ENCODE measurements around the gene AIMP1. TPM values are rescaled to one million over a fixed set of nuclear protein-coding genes. Genes with fewer than 3 reads are reported as not detected.

The AIMP1 gene
- total RNA-seq, 5 donors from 2014 or later (not counting 1 experiment from before 2014, with no cell fraction given), result 40.9 to 62.1 (median 45.5) TPM

GRCh38 chr4:106364282-106364681, 47.9 kb downstream of the AIMP1 start:
- Histone ChIP-seq H3K36me3 (ENCODE audit: control insufficient read depth in 2 of 2, extremely low read depth in 1 of 2, insufficient read depth in 1 of 2, low read length in 1 of 2) (no peaks in the 10 kb centered on the region), H3K4me3 (ENCODE audit: control insufficient read depth in 1 of 2, extremely low read depth in 1 of 2, low read length in 1 of 2) (no peak overlapping the region), H3K9me3 (no peaks in the 10 kb centered on the region), H3K4me1 (ENCODE audit: control insufficient read depth in 1 of 2, extremely low read depth in 1 of 2, insufficient read depth in 2 of 2, low read length in 2 of 2) (no peaks in the 10 kb centered on the region), H3K27ac (ENCODE audit: low read length) (no peak overlapping the region), H3K27me3 (replicated peaks in 1 of 2; ENCODE audit: control insufficient read depth in 2 of 2, extremely low read depth in 1 of 2, insufficient read depth in 2 of 2, low read length in 1 of 2) (peaks cover 0 to 4% of the 10 kb centered on the region in 2 experiments)
- Mint-ChIP-seq H3K4me3 (no peak overlapping the region), H3K27ac (no peak overlapping the region), H3K27me3 (peaks cover 10 to 21% of the 10 kb centered on the region in 2 donors), H3K4me1 (peaks cover 0 to under 1% (median 0%) of the 10 kb centered on the region in 3 donors), H3K9me3 (no peaks in the 10 kb centered on the region), H3K36me3 (no peaks in the 10 kb centered on the region)
- DNase-seq (no peak), ATAC-seq (replicated peaks in 1 of 4) (no peak)
- 83% methylated on average over 1 of the region's 1 CpG for WGBS (ENCODE audit: insufficient coverage)
- ChIA-PET CTCF (no interaction called here), POLR2A (no interaction called here)

GRCh38 chr4:106365613-106366012, 49.3 kb downstream of the AIMP1 start:
- Histone ChIP-seq H3K36me3 (ENCODE audit: control insufficient read depth in 2 of 2, extremely low read depth in 1 of 2, insufficient read depth in 1 of 2, low read length in 1 of 2) (no peaks in the 10 kb centered on the region), H3K9me3 (no peaks in the 10 kb centered on the region), H3K4me1 (ENCODE audit: control insufficient read depth in 1 of 2, extremely low read depth in 1 of 2, insufficient read depth in 2 of 2, low read length in 2 of 2) (no peaks in the 10 kb centered on the region), H3K27me3 (replicated peaks in 1 of 2; ENCODE audit: control insufficient read depth in 2 of 2, extremely low read depth in 1 of 2, insufficient read depth in 2 of 2, low read length in 1 of 2) (peaks cover 0 to 4% of the 10 kb centered on the region in 2 experiments), H3K27ac (ENCODE audit: low read length) (no peak overlapping the region), H3K4me3 (ENCODE audit: control insufficient read depth in 1 of 2, extremely low read depth in 1 of 2, low read length in 1 of 2) (no peak overlapping the region)
- no peaks in the 10 kb centered on the region for H3K9me3 Mint-ChIP-seq
- ChIA-PET POLR2A (interaction anchor here in 1 of 2 donors (0.7 kb wide), 1 partner anchor 1372 kb away, joined by 4 read pairs; no protein-coding TSS in a partner anchor), CTCF (no interaction called here)
- WGBS (ENCODE audit: insufficient coverage), result no CpG with 5 or more reads among the region's 1 CpG
- ATAC-seq (replicated peaks in 1 of 4) (no peak), DNase-seq (no peak)
- H3K27me3 Mint-ChIP-seq, result peaks cover 13 to 30% of the 10 kb centered on the region in 2 donors
- H3K4me3 Mint-ChIP-seq, result no peak overlapping the region
- H3K4me1 Mint-ChIP-seq, result peaks cover 0 to 3% (median 0%) of the 10 kb centered on the region in 3 donors
- no peaks in the 10 kb centered on the region for H3K36me3 Mint-ChIP-seq
- H3K27ac Mint-ChIP-seq, result no peak overlapping the region

DNA sequence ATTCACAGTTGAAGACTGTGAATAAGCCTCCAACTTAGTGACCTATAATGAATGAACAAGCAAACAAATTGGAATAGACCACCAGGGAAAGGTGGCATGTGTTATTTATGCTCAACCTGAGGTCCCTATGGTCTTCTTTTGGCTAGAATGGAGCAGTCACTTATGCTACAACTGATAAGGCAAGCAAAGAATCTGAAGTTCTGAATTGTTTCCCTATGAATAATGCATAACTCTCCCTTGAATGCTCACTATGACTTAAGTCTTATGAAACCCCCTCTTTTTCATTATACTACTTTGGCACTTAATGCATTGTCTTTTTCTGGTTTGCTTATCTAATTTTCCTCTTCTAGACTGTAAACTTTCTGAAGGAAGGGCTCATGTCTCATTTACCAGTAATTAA, 49.7 kb downstream of the AIMP1 start:
- H3K4me3 Mint-ChIP-seq, result no peak overlapping the region
- H3K36me3 Mint-ChIP-seq, result no peaks in the 10 kb centered on the region
- Histone ChIP-seq H3K27me3 (replicated peaks in 1 of 2; ENCODE audit: control insufficient read depth in 2 of 2, extremely low read depth in 1 of 2, insufficient read depth in 2 of 2, low read length in 1 of 2) (peaks cover 0 to 4% of the 10 kb centered on the region in 2 experiments), H3K27ac (ENCODE audit: low read length) (no peak overlapping the region), H3K36me3 (ENCODE audit: control insufficient read depth in 2 of 2, extremely low read depth in 1 of 2, insufficient read depth in 1 of 2, low read length in 1 of 2) (no peaks in the 10 kb centered on the region), H3K9me3 (no peaks in the 10 kb centered on the region), H3K4me3 (ENCODE audit: control insufficient read depth in 1 of 2, extremely low read depth in 1 of 2, low read length in 1 of 2) (no peak overlapping the region), H3K4me1 (ENCODE audit: control insufficient read depth in 1 of 2, extremely low read depth in 1 of 2, insufficient read depth in 2 of 2, low read length in 2 of 2) (no peaks in the 10 kb centered on the region)
- POLR2A ChIA-PET, result no interaction called here
- H3K27me3 Mint-ChIP-seq, result peaks cover 13 to 30% of the 10 kb centered on the region in 2 donors
- no peak for DNase-seq
- CTCF ChIA-PET, result no interaction called here
- no peak overlapping the region for H3K27ac Mint-ChIP-seq
- H3K4me1 Mint-ChIP-seq, result peaks cover 0 to 3% (median 0%) of the 10 kb centered on the region in 3 donors
- ATAC-seq (replicated peaks in 1 of 4), result no peak
- H3K9me3 Mint-ChIP-seq, result no peaks in the 10 kb centered on the region

DNA sequence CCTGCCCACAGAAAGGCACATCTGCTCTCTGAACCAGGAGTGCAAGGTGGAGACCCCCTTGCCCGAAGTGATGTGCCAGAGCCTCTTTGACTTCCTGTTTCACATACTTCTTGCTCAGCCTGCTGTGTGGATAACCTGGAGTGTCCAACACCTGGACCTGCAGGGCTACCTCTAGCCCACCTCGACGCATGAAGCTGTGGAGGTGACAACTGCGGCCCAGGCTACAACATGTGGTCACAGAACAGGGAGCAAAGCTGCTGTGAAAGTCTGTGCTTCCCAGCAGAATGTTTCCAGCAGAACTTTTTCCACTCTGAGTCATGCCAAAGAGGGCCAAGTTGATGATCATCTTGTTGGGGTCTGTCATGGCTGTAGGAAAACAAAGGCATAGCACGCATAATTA, 50.7 kb downstream of the AIMP1 start:
- Histone ChIP-seq H3K27ac (ENCODE audit: low read length) (no peak overlapping the region), H3K27me3 (replicated peaks in 1 of 2; ENCODE audit: control insufficient read depth in 2 of 2, extremely low read depth in 1 of 2, insufficient read depth in 2 of 2, low read length in 1 of 2) (peaks cover 0 to 4% of the 10 kb centered on the region in 2 experiments), H3K36me3 (ENCODE audit: control insufficient read depth in 2 of 2, extremely low read depth in 1 of 2, insufficient read depth in 1 of 2, low read length in 1 of 2) (no peaks in the 10 kb centered on the region), H3K4me3 (ENCODE audit: control insufficient read depth in 1 of 2, extremely low read depth in 1 of 2, low read length in 1 of 2) (no peak overlapping the region), H3K4me1 (ENCODE audit: control insufficient read depth in 1 of 2, extremely low read depth in 1 of 2, insufficient read depth in 2 of 2, low read length in 2 of 2) (no peaks in the 10 kb centered on the region), H3K9me3 (no peaks in the 10 kb centered on the region)
- no peaks in the 10 kb centered on the region for H3K36me3 Mint-ChIP-seq
- 89% methylated on average over 3 of the region's 5 CpGs for WGBS (ENCODE audit: insufficient coverage)
- ChIA-PET CTCF (no interaction called here), POLR2A (no interaction called here)
- H3K4me1 Mint-ChIP-seq, result peaks cover 0 to 3% (median 0%) of the 10 kb centered on the region in 3 donors
- H3K27ac Mint-ChIP-seq, result no peak overlapping the region
- H3K9me3 Mint-ChIP-seq, result no peaks in the 10 kb centered on the region
- H3K4me3 Mint-ChIP-seq, result no peak overlapping the region
- ATAC-seq (replicated peaks in 1 of 4) (no peak), DNase-seq (no peak)
- peaks cover 13 to 30% of the 10 kb centered on the region in 2 donors for H3K27me3 Mint-ChIP-seq

DNA sequence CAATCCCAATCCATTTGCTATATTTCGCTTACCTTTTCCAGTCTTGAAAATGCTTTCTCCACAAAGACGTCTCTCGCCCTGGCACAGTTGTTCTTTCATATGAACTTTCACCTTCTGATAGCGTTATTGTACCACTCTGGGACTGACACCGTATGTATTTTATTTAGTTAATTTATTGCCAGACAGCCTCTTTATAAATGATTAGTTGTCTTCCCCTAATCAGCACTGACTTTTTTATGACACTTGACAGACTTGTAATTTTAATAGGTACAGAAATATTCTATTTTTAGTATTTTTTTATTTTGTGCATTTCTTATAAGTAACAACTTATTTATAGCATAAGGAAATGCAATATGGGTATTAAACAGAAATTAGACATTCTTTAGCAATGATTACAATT, 52.3 kb downstream of the AIMP1 start, which contains the start of gene GIMD1:
Gene GIMD1, minus strand, starts transcription at position 101 of the 400 bp plus-strand sequence. CDS start 1,343 bp downstream, outside the sequence.
- peaks cover 0 to 3% (median 0%) of the 10 kb centered on the region in 3 donors for H3K4me1 Mint-ChIP-seq
- Histone ChIP-seq H3K27me3 (replicated peaks in 1 of 2; ENCODE audit: control insufficient read depth in 2 of 2, extremely low read depth in 1 of 2, insufficient read depth in 2 of 2, low read length in 1 of 2) (peaks cover 0 to 4% of the 10 kb centered on the region in 2 experiments), H3K27ac (ENCODE audit: low read length) (no peak within 1 kb of the TSS), H3K4me3 (ENCODE audit: control insufficient read depth in 1 of 2, extremely low read depth in 1 of 2, low read length in 1 of 2) (no peak within 1 kb of the TSS), H3K36me3 (ENCODE audit: control insufficient read depth in 2 of 2, extremely low read depth in 1 of 2, insufficient read depth in 1 of 2, low read length in 1 of 2) (no peaks in the 10 kb centered on the region), H3K4me1 (ENCODE audit: control insufficient read depth in 1 of 2, extremely low read depth in 1 of 2, insufficient read depth in 2 of 2, low read length in 2 of 2) (no peaks in the 10 kb centered on the region), H3K9me3 (no peaks in the 10 kb centered on the region)
- peaks cover 17 to 24% of the 10 kb centered on the region in 2 donors for H3K27me3 Mint-ChIP-seq
- no CpG with 5 or more reads among the region's 5 CpGs for WGBS (ENCODE audit: insufficient coverage)
- POLR2A ChIA-PET, result interaction anchor here in 1 of 2 donors (0.6 kb wide), 1 partner anchor 58 kb away, joined by 3 read pairs; no protein-coding TSS in a partner anchor
- ATAC-seq (replicated peaks in 1 of 4), result no peak
- no peak within 1 kb of the TSS for H3K4me3 Mint-ChIP-seq
- CTCF ChIA-PET, result no interaction called here
- no peaks in the 10 kb centered on the region for H3K9me3 Mint-ChIP-seq
- H3K36me3 Mint-ChIP-seq, result no peaks in the 10 kb centered on the region
- no peak within 1 kb of the TSS for H3K27ac Mint-ChIP-seq
- no peak for DNase-seq

DNA sequence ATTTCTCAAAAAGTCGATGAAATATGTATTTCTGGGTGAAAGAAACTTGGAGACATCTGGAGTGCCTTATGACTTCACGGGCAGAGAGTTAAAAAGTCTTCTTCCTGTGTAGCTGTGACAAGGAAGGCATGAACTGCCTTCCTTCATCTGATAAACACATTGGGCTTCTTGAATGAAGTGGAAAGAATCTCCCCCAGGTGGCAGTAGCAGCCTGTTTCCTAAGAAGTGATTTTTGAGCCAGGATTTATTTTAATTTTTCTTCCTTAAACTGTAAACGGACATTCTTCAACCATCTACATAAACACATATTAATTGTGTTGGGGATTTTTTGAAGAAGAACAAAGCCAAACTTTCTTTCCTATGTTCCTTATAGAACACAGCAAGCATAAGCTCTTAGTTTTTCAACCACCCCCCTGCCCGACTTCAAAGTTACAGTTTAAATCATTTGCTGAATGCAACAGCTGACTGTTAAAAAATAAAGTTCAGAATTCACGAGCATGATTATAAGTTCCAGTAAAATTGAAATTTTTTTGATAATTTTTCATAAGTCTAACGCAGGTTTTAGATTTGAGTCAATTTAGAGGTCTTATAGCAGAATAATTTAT, 53.2 kb downstream of the AIMP1 start:
- no peak overlapping the region for H3K4me3 Mint-ChIP-seq
- no peaks in the 10 kb centered on the region for H3K36me3 Mint-ChIP-seq
- 0% methylated on average over 1 of the region's 6 CpGs for WGBS (ENCODE audit: insufficient coverage)
- no peaks in the 10 kb centered on the region for H3K9me3 Mint-ChIP-seq
- Histone ChIP-seq H3K9me3 (no peaks in the 10 kb centered on the region), H3K27ac (ENCODE audit: low read length) (no peak overlapping the region), H3K36me3 (ENCODE audit: control insufficient read depth in 2 of 2, extremely low read depth in 1 of 2, insufficient read depth in 1 of 2, low read length in 1 of 2) (no peaks in the 10 kb centered on the region), H3K4me3 (ENCODE audit: control insufficient read depth in 1 of 2, extremely low read depth in 1 of 2, low read length in 1 of 2) (no peak overlapping the region), H3K27me3 (replicated peaks in 1 of 2; ENCODE audit: control insufficient read depth in 2 of 2, extremely low read depth in 1 of 2, insufficient read depth in 2 of 2, low read length in 1 of 2) (peaks cover 0 to 4% of the 10 kb centered on the region in 2 experiments), H3K4me1 (ENCODE audit: control insufficient read depth in 1 of 2, extremely low read depth in 1 of 2, insufficient read depth in 2 of 2, low read length in 2 of 2) (no peaks in the 10 kb centered on the region)
- peaks cover 0 to 3% (median 0%) of the 10 kb centered on the region in 3 donors for H3K4me1 Mint-ChIP-seq
- CTCF ChIA-PET, result interaction anchor here in 1 of 2 donors (0.5 to 0.8 kb wide), 2 partner anchors 17 to 31 kb away, joined by 4 read pairs; no protein-coding TSS in a partner anchor
- POLR2A ChIA-PET, result no interaction called here
- peaks cover 17 to 31% of the 10 kb centered on the region in 2 donors for H3K27me3 Mint-ChIP-seq
- peak in 2 of 4 experiments; percentile 44 to 47 for ATAC-seq (replicated peaks in 1 of 4)
- H3K27ac Mint-ChIP-seq, result no peak overlapping the region
- DNase-seq, result peak in 1 of 35 experiments; percentile 34

Data from T-cell (primary cell).